Measurements from ENCODE around the gene KLHL20. TPM values are rescaled to one million over a fixed set of nuclear protein-coding genes. Genes with fewer than 3 reads are reported as not detected.
"Not testable (repeated sequence)": the region's sequence is repeated elsewhere in the genome, so short reads cannot be mapped to it uniquely, and the experiment has no call there.

The KLHL20 gene
- total and polyA plus RNA-seq, 5 donors, result 7.3 to 22.0 (median 21.3) TPM

- WGBS, result 95% methylated on average over 6 of the region's 6 CpGs
Observed at GRCh38 chr1:173701299-173701698, 13.5 kb upstream of the KLHL20 start.

GRCh38 chr1:173702736-173703135 lies 12.0 kb upstream of the KLHL20 start:
- H3K9me3 ChIP-seq (ENCODE audit: control insufficient read depth, low read length), result no peaks in the 10 kb centered on the region
- intact Hi-C loops (cut with DNase I), result no loop called here
- no peak overlapping the region for H3K4me3 ChIP-seq (ENCODE audit: low read length)
- 87% methylated on average over 1 of the region's 1 CpG for WGBS
- no peak for DNase-seq
- H3K27ac ChIP-seq (ENCODE audit: low read length), result no peak overlapping the region
- no peaks in the 10 kb centered on the region for H3K4me1 ChIP-seq (ENCODE audit: control insufficient read depth, insufficient read depth, low read length)
- ATAC-seq, result no peak
- no peaks in the 10 kb centered on the region for H3K27me3 ChIP-seq (ENCODE audit: control insufficient read depth, insufficient read depth)

More at GRCh38 chr1:173701299-173701698, 13.5 kb upstream of the KLHL20 start:
- intact Hi-C loops (cut with DNase I); DNase-seq; H3K27me3 ChIP-seq (ENCODE audit: control insufficient read depth, insufficient read depth); H3K4me1 ChIP-seq (ENCODE audit: control insufficient read depth, insufficient read depth, low read length); ATAC-seq; H3K27ac ChIP-seq (ENCODE audit: low read length); H3K4me3 ChIP-seq (ENCODE audit: low read length); H3K9me3 ChIP-seq (ENCODE audit: control insufficient read depth, low read length): not testable (repeated sequence)

GRCh38 chr1:173705117-173705516 lies 9.7 kb upstream of the KLHL20 start:
- intact Hi-C loops (cut with DNase I), result no loop called here
- ATAC-seq, result no peak
- 79% methylated on average over 5 of the region's 5 CpGs for WGBS

GRCh38 chr1:173708787-173709186 lies 6.0 kb upstream of the KLHL20 start:
- ATAC-seq (no peak), DNase-seq (no peak)
- intact Hi-C loops (cut with DNase I), result no loop called here
- no peaks in the 10 kb centered on the region for H3K4me1 ChIP-seq (ENCODE audit: control insufficient read depth, insufficient read depth, low read length)
- no peak overlapping the region for H3K4me3 ChIP-seq (ENCODE audit: low read length)
- H3K27ac ChIP-seq (ENCODE audit: low read length), result no peak overlapping the region
- 59% methylated on average over 2 of the region's 2 CpGs for WGBS
- no peaks in the 10 kb centered on the region for H3K9me3 ChIP-seq (ENCODE audit: control insufficient read depth, low read length)
- no peaks in the 10 kb centered on the region for H3K27me3 ChIP-seq (ENCODE audit: control insufficient read depth, insufficient read depth)

More at GRCh38 chr1:173705117-173705516, 9.7 kb upstream of the KLHL20 start:
- H3K4me1 ChIP-seq (ENCODE audit: control insufficient read depth, insufficient read depth, low read length), result no peaks in the 10 kb centered on the region
- DNase-seq, result no peak
- H3K27ac ChIP-seq (ENCODE audit: low read length), result no peak overlapping the region
- no peaks in the 10 kb centered on the region for H3K27me3 ChIP-seq (ENCODE audit: control insufficient read depth, insufficient read depth)
- H3K4me3 ChIP-seq (ENCODE audit: low read length), result no peak overlapping the region
- H3K9me3 ChIP-seq (ENCODE audit: control insufficient read depth, low read length), result no peaks in the 10 kb centered on the region

- Histone ChIP-seq H3K4me1 (ENCODE audit: control insufficient read depth, insufficient read depth, low read length) (peaks cover 2% of the 10 kb centered on the region), H3K4me3 (ENCODE audit: low read length) (peak overlapping the region; percentile 86), H3K9me3 (ENCODE audit: control insufficient read depth, low read length) (no peaks in the 10 kb centered on the region), H3K27me3 (ENCODE audit: control insufficient read depth, insufficient read depth) (no peaks in the 10 kb centered on the region), H3K27ac (ENCODE audit: low read length) (peak overlapping the region; percentile 80)
- no peak for ATAC-seq
- WGBS, result 56% methylated on average over 3 of the region's 3 CpGs
- DNase-seq, result no peak
- intact Hi-C loops (cut with DNase I), result loop anchor here in 2 of 4 donors (10.0 kb wide), 2 partner anchors 240 to 290 kb away; partner anchors contain the start of gene PRDX6 (in 1 of the 2)
Observed at GRCh38 chr1:173714441-173714758, 381 bp upstream of the KLHL20 start.

GRCh38 chr1:173715538-173715844 lies 710 bp downstream of the KLHL20 start:
- H3K4me3 ChIP-seq (ENCODE audit: low read length), result peak overlapping the region; percentile 86
- H3K27me3 ChIP-seq (ENCODE audit: control insufficient read depth, insufficient read depth), result no peaks in the 10 kb centered on the region
- no peaks in the 10 kb centered on the region for H3K9me3 ChIP-seq (ENCODE audit: control insufficient read depth, low read length)
- H3K4me1 ChIP-seq (ENCODE audit: control insufficient read depth, insufficient read depth, low read length), result peaks cover 2% of the 10 kb centered on the region
- intact Hi-C loops (cut with DNase I), result loop anchor here in 2 of 4 donors (10.0 kb wide), 2 partner anchors 241 to 291 kb away; partner anchors contain the start of gene PRDX6 (in 1 of the 2)
- DNase-seq, result no peak
- peak overlapping the region; percentile 80 for H3K27ac ChIP-seq (ENCODE audit: low read length)
- ATAC-seq, result no peak
- under 1% methylated on average over 8 of the region's 8 CpGs for WGBS

- intact Hi-C loops (cut with DNase I), result loop anchor here in 2 of 4 donors (10.0 kb wide), 2 partner anchors 242 to 292 kb away; partner anchors contain the start of gene PRDX6 (in 1 of the 2)
- Histone ChIP-seq H3K4me1 (ENCODE audit: control insufficient read depth, insufficient read depth, low read length) (peaks cover 2% of the 10 kb centered on the region), H3K4me3 (ENCODE audit: low read length) (no peak overlapping the region), H3K27me3 (ENCODE audit: control insufficient read depth, insufficient read depth) (no peaks in the 10 kb centered on the region), H3K9me3 (ENCODE audit: control insufficient read depth, low read length) (no peaks in the 10 kb centered on the region), H3K27ac (ENCODE audit: low read length) (no peak overlapping the region)
- ATAC-seq (no peak), DNase-seq (no peak)
- 57% methylated on average over 2 of the region's 2 CpGs for WGBS
Observed at GRCh38 chr1:173717238-173717637, 2.5 kb downstream of the KLHL20 start.

GRCh38 chr1:173731331-173731730 lies 16.6 kb downstream of the KLHL20 start:
- ATAC-seq; H3K4me3 ChIP-seq (ENCODE audit: low read length); DNase-seq; intact Hi-C loops (cut with DNase I); H3K4me1 ChIP-seq (ENCODE audit: control insufficient read depth, insufficient read depth, low read length); H3K27me3 ChIP-seq (ENCODE audit: control insufficient read depth, insufficient read depth); H3K27ac ChIP-seq (ENCODE audit: low read length); H3K9me3 ChIP-seq (ENCODE audit: control insufficient read depth, low read length): not testable (repeated sequence)
- WGBS, result 84% methylated on average over 1 of the region's 1 CpG

GRCh38 chr1:173733912-173734311 lies 19.1 kb downstream of the KLHL20 start:
- intact Hi-C loops (cut with DNase I), result no loop called here
- H3K27me3 ChIP-seq (ENCODE audit: control insufficient read depth, insufficient read depth), result no peaks in the 10 kb centered on the region
- no peaks in the 10 kb centered on the region for H3K9me3 ChIP-seq (ENCODE audit: control insufficient read depth, low read length)
- H3K4me1 ChIP-seq (ENCODE audit: control insufficient read depth, insufficient read depth, low read length), result no peaks in the 10 kb centered on the region
- no peak overlapping the region for H3K27ac ChIP-seq (ENCODE audit: low read length)
- DNase-seq, result no peak
- H3K4me3 ChIP-seq (ENCODE audit: low read length), result no peak overlapping the region
- WGBS, result 79% methylated on average over 9 of the region's 9 CpGs
- no peak for ATAC-seq

- H3K27ac ChIP-seq (ENCODE audit: low read length); DNase-seq; H3K27me3 ChIP-seq (ENCODE audit: control insufficient read depth, insufficient read depth); H3K9me3 ChIP-seq (ENCODE audit: control insufficient read depth, low read length); H3K4me3 ChIP-seq (ENCODE audit: low read length); H3K4me1 ChIP-seq (ENCODE audit: control insufficient read depth, insufficient read depth, low read length); ATAC-seq; intact Hi-C loops (cut with DNase I): not testable (repeated sequence)
- 96% methylated on average over 2 of the region's 2 CpGs for WGBS
Observed at GRCh38 chr1:173736104-173736503, 21.3 kb downstream of the KLHL20 start.

- no peak overlapping the region for H3K27ac ChIP-seq (ENCODE audit: low read length)
- no peak for DNase-seq
- 97% methylated on average over 10 of the region's 10 CpGs for WGBS
- H3K4me1 ChIP-seq (ENCODE audit: control insufficient read depth, insufficient read depth, low read length), result no peaks in the 10 kb centered on the region
- H3K9me3 ChIP-seq (ENCODE audit: control insufficient read depth, low read length), result no peaks in the 10 kb centered on the region
- H3K27me3 ChIP-seq (ENCODE audit: control insufficient read depth, insufficient read depth), result no peaks in the 10 kb centered on the region
- no peak overlapping the region for H3K4me3 ChIP-seq (ENCODE audit: low read length)
- no peak for ATAC-seq
- intact Hi-C loops (cut with DNase I), result no loop called here
Observed at GRCh38 chr1:173742203-173742886, 27.6 kb downstream of the KLHL20 start.

- H3K27me3 ChIP-seq (ENCODE audit: control insufficient read depth, insufficient read depth), result no peaks in the 10 kb centered on the region
- intact Hi-C loops (cut with DNase I), result no loop called here
- no peak overlapping the region for H3K27ac ChIP-seq (ENCODE audit: low read length)
- no peak for DNase-seq
- no peak overlapping the region for H3K4me3 ChIP-seq (ENCODE audit: low read length)
- 86% methylated on average over 2 of the region's 2 CpGs for WGBS
- no peak for ATAC-seq
- H3K4me1 ChIP-seq (ENCODE audit: control insufficient read depth, insufficient read depth, low read length), result no peaks in the 10 kb centered on the region
- H3K9me3 ChIP-seq (ENCODE audit: control insufficient read depth, low read length), result no peaks in the 10 kb centered on the region
Observed at GRCh38 chr1:173744651-173745050, 29.9 kb downstream of the KLHL20 start.
